NCI-H1048 (cell line): ENCODE data around the gene SPAG6.

Source experiments
- DNase-seq: peaks from one replicate; lab custom pipeline; 2025; lab: John Stamatoyannopoulos, UW

SPAG6 gene

GRCh38 chr10:22434521-22434920 is 89.2 kb downstream of the SPAG6 start:
- no peak for DNase-seq

DNA sequence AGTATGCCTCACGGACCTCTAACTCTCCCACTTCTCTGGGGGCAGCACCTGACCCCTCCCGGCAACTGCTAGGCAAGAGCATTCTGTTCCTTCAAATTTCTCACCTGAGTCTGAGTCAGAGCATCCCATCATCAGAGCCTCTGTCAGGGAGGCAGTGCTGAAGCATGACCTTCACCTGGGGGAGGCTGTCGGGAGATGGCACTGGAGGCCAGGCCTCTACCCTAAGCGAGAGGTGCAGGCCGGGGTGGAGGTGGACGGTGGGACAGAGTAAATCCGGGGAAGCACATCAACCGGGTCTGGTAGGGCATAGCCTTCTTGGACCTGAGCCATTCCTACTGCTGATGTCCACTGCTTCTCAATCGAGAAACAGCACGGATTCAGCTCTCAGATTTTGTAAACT is 90.4 kb downstream of the SPAG6 start:
- no peak for DNase-seq

- no peak for DNase-seq
These were observed 91.2 kb downstream of the SPAG6 start for GRCh38 chr10:22436526-22436892.

DNA sequence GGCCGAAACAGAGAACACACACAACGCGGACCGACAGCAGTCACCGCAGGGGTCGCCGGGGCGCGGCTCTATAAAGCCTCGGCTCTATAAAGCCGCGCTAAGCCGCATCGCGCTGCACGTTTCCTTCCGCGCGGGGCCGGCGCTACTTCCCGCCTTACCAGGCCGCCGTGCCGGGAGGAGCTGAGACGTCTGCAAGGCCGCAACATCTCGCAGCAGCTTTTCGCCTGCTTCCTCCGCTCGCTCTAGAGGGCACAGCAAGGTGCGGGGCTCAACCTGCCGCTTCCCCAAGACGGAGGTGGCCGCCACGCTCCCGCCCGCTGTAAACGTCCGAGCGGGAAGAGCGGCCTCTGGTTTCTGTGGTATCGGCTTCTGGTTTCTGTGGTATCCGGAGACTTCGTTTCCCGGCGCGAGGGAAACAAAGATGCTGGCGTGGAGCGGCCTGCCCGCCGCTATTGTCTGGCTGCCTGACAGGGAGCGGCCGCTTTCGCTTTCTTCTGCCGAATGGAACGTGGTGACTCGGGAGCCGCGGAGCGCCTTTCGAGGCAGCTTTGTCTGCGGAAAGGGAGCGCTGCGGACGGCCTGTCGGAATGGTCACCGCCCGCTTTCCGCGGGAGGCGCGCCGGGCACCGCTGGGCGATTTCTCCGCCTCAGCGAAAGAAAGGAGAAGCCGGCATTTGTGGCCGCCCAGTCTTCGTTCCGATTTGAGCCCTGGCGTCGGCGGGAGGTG is 91.8 kb downstream of the SPAG6 start:
- peak; percentile 57 for DNase-seq

- DNase-seq = no peak
These were observed 92.6 kb downstream of the SPAG6 start for GRCh38 chr10:22437620-22438588.

- no peak for DNase-seq
These were observed 93.4 kb downstream of the SPAG6 start for GRCh38 chr10:22438711-22439110.

GRCh38 chr10:22442063-22442462 is 96.8 kb downstream of the SPAG6 start:
- DNase-seq = no peak

- no peak for DNase-seq
These were observed 97.2 kb downstream of the SPAG6 start for GRCh38 chr10:22442468-22442867.

DNA sequence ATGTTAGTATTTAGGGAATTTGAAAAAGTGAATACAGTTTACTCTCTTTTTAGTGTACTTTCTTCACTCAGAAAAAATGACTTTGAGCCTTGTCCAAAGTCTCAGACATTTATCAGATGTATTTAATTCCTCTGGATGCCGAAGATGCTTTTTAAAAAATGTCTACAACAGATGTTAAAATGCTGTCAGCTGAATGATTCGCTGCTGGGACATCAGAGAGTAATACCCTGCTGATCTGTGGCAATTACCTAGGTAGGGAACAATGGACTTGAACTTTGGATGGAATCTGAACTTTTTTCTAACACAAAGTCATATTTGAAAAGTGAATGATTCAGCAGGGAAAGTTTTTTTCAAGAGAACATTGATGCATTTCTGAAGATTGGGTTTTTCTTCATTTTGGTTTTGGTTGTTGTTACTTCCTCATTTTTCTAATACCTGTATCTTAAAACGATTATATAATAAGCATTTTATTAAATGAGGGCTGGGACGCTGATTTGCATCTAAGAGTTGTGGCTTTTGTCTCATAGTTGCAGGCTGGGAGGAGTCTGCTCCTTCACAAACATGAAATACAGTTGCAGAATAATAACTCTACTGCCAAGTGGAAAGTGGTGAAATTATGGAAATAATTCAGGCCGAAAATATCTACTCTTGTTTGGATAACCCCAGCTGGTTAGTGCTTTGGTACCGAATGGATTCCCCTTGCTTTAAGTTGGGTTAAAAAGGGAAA is 98.0 kb downstream of the SPAG6 start:
- no peak for DNase-seq

DNA sequence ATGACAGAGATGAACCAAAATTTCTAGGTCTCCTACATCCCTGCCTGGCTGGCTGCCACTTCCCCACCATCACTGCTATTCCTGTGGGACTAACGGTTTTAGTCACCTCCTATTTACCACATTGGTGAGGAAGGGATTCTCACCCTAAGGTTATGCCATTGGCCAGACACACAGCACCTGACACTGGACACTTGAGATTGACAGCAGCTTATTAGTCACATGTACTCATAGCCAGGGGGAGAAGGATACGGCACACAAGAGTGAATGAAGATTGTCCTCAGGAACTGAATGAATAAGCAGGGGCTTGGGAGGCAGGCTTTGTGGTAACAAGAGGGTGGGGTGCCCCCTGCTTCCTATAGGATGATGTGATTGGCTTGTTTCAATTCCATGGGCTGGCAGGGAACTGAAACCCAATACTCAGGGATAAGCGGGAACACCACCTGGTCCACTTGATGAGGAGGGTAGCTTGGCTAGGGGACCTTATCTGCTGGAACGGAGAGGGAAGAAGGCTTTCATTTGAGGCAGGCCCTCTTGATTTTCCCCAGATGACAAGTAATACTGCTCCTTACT is 99.0 kb downstream of the SPAG6 start:
- no peak for DNase-seq

GRCh38 chr10:22445495-22445894 is 100.2 kb downstream of the SPAG6 start:
- DNase-seq = no peak

DNA sequence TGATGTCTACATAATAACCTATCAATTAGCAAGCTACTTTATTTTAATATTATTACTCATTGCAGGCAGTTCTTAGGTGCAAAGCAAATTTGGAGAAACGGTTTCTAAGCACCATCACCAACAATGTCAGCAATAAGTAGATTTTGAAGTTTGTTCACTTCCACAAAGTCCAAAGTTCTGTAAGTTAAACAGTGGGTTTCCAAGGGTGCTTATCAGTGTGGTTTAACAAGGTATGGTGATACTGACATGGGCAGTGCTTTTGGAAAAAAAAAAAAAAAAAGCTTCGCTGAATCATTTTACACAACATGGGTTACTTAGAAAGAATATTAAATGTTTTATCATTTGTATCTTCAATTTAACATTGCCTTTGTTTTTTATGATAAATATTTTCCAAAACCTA is 101.8 kb downstream of the SPAG6 start:
- no peak for DNase-seq

GRCh38 chr10:22451346-22451745 is 106.0 kb downstream of the SPAG6 start:
- DNase-seq = no peak

- no peak for DNase-seq
These were observed 108.0 kb downstream of the SPAG6 start for GRCh38 chr10:22453320-22453719.

DNA sequence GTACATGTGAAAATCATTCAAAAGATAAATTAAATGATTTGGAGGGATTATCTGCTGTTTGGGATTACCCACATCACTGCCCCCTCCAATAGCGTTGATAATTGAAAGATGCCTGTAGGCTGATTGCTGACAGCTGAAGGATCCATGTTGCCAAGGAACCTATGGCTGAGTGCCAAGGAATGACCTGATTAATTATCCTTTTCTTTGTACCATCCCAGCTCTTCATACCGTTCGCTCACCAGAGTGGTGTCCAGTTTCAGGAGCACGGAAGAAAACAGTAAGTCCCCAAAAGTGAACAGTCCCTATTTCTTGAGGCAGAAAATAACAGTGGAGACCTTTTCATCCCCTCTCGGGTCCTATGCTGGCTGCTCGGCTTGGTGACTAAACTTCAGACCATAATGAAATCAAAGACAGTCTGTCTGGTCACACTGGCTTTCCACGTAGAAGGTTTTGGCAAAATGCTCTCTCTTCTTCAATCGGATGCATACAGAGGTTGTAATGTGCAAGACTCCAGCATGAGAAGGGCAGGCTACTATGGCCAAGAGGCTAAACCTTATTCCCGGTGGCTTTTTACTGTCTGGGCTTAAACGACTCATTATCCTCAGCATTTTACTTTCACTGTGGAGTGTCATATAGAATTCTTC is 108.8 kb downstream of the SPAG6 start:
- no peak for DNase-seq

DNA sequence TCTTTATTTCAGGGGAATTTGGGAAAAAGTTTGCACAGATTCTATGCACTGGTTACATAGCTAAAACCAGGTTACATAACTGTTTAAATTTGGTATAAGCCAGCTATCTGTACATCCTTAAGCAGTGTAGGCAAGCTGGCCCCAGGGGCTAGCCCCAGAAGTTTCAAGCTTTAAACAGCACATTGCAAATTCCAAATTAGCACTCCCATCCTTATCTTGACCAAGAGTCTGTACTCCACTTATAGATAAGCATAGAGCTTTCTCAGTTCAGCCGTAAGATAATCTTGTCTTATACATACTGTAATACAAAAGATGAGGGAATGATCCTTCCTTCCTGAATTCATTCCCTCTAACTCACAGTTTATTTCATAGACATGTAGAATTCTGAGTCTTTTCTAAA is 109.3 kb downstream of the SPAG6 start:
- DNase-seq = no peak

- no peak for DNase-seq
These were observed 110.0 kb downstream of the SPAG6 start for GRCh38 chr10:22455068-22455857.

GRCh38 chr10:22456486-22456885 is 111.2 kb downstream of the SPAG6 start:
- no peak for DNase-seq

- no peak for DNase-seq
These were observed 113.2 kb downstream of the SPAG6 start for GRCh38 chr10:22458272-22459038.

DNA sequence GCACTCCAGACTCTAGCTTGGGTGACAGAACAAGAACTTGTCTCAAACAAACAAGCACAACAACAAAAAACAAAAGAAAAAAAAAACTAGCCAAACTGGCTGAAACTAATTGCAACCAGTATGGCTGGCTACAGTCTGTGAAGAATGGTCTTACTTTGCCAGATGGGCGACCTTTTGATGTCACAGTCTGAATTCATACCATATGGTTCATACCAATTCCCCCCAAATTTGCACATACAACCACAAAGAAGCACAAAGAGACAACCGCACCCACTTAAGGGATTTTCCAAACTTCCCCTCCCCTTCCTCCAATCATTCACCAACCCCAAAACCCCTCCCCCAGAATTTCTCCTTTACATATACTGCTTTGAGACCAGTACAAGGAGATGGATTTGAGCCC is 114.2 kb downstream of the SPAG6 start:
- no peak for DNase-seq
